Vagina (tissue), 2 donors: ENCODE results near the gene EFTUD2. TPM values are rescaled to one million over a fixed set of nuclear protein-coding genes. Genes with fewer than 3 reads are reported as not detected.

Experiments used
- DNase-seq, 2 donors: peaks; one replicate each; pipeline ENCODE4 v3.0.0-alpha.2; 2017; ENCODE audit errors: extremely low spot score in 2 of 2
- H3K27ac ChIP-seq: fragments of 200-600 bp; sonication (generic); one replicate; pipeline ENCODE4 v1.5.1; 2019
- H3K27me3 ChIP-seq: fragments of 200-600 bp; sonication (generic); one replicate; pipeline ENCODE4 v1.5.1; 2019
- H3K36me3 ChIP-seq, 2 donors: fragments of 200-600 bp; sonication (generic); one replicate each; pipeline ENCODE4 v1.5.1; 2017 to 2019
- H3K4me1 ChIP-seq: fragments of 200-600 bp; sonication (generic); one replicate; pipeline ENCODE4 v1.5.1; 2019
- H3K4me3 ChIP-seq, 2 donors: fragments of 200-600 bp; sonication (generic); 1 replicate in 1 of 2; 2 replicates in 1 of 2; pipeline ENCODE4 v1.5.1; 2016 to 2019
- H3K9me3 ChIP-seq: fragments of 200-600 bp; sonication (generic); one replicate; pipeline ENCODE4 v1.5.1; 2019
- POLR2A ChIP-seq, 2 donors: fragments of 450-650 bp; IDR thresholded peaks; one replicate each; pipeline ENCODE4 v1.6.1; 2017; ENCODE audit warnings: antibody characterized with exemption in 2 of 2, mild to moderate bottlenecking in 2 of 2, moderate library complexity in 2 of 2
- POLR2AphosphoS5 ChIP-seq, 2 donors: sonication (generic); formaldehyde crosslinking; IDR thresholded peaks; one replicate each; pipeline ENCODE4 v1.9.0; 2017; ENCODE audit warnings: antibody characterized with exemption in 2 of 2, mild to moderate bottlenecking in 2 of 2, low read depth in 1 of 2; ENCODE audit not compliant: insufficient read depth in 1 of 2
- intact Hi-C: fragments of 100-400 bp; cut with DNase I; formaldehyde crosslinking; loops from one replicate; pipeline ENCODE4 v1.15.1; 2023
- total RNA-seq: library from RNA; depleted of rRNA; stranded (reverse); fragments of >200 nt; gene quantifications from one replicate; pipeline ENCODE4 v1.2.3, GENCODE V29; 2016
- TF ChIP-seq, protein P1 (sequence below), 3 experiments: fragments of 450-650 bp in 2 of 3; fragments of 200-600 bp in 1 of 3; sonication (generic) in 1 of 3; IDR thresholded peaks; one replicate each; pipeline ENCODE4 v1.5.1; 2017 to 2019; ENCODE audit warnings: antibody characterized with exemption in 3 of 3, mild to moderate bottlenecking in 2 of 3, moderate library complexity in 2 of 3

EFTUD2 gene
- total RNA-seq, 1 donor from 2014 or later = 55.5 TPM

DNA sequence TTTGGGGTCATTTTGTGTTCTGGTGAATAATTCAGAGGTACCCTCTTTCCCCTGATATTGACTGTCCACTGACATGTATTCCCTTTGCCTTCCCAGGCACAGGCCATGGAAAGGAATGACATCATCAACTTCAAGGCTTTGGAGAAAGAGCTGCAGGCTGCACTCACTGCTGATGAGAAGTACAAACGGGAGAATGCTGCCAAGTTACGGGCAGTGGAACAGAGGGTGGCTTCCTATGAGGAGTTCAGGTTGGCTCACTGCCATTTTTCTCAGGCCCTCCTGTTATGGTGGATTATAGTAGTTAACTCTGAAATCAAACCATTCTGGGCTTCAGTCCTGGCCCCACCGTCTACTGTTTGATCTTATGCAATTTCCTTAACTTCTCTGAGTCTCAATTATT is 1.6 kb upstream of the EFTUD2 start:
- H3K4me3 ChIP-seq = no peak overlapping the region
- H3K27ac ChIP-seq = no peak overlapping the region
- no peaks in the 10 kb centered on the region for H3K9me3 ChIP-seq
- TF ChIP-seq POLR2A (IDR thresholded peaks at IDR 0.05) = no peak
- TF ChIP-seq, protein P1, sequence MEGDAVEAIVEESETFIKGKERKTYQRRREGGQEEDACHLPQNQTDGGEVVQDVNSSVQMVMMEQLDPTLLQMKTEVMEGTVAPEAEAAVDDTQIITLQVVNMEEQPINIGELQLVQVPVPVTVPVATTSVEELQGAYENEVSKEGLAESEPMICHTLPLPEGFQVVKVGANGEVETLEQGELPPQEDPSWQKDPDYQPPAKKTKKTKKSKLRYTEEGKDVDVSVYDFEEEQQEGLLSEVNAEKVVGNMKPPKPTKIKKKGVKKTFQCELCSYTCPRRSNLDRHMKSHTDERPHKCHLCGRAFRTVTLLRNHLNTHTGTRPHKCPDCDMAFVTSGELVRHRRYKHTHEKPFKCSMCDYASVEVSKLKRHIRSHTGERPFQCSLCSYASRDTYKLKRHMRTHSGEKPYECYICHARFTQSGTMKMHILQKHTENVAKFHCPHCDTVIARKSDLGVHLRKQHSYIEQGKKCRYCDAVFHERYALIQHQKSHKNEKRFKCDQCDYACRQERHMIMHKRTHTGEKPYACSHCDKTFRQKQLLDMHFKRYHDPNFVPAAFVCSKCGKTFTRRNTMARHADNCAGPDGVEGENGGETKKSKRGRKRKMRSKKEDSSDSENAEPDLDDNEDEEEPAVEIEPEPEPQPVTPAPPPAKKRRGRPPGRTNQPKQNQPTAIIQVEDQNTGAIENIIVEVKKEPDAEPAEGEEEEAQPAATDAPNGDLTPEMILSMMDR (IDR thresholded peaks at IDR 0.05) = no peak
- no peak for TF ChIP-seq POLR2AphosphoS5 (IDR thresholded peaks at IDR 0.05; ENCODE audit: insufficient read depth in 1 of 2, low read depth in 1 of 2)
- H3K4me1 ChIP-seq = peaks cover 34% of the 10 kb centered on the region
- no peaks in the 10 kb centered on the region for H3K27me3 ChIP-seq
- DNase-seq = no peak
- no peaks in the 10 kb centered on the region for H3K36me3 ChIP-seq
- intact Hi-C loops = no loop called here

DNA sequence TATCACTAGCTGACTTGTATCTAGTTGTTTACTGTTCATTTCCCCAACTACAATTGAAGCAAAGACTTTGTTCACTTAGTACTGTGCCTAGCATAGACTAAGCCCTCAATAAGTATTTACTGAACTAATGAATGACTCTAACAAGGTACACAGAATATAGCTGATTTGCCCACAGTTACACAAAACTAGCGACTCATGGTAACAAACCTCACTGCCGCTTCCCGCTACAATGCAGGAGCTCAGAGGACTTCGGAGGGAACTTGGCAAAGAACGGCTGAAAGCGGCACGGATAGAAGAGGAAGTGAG is 524 bp downstream of the EFTUD2 start:
- no peak for TF ChIP-seq POLR2A (IDR thresholded peaks at IDR 0.05)
- TF ChIP-seq POLR2AphosphoS5 (IDR thresholded peaks at IDR 0.05; ENCODE audit: insufficient read depth in 1 of 2, low read depth in 1 of 2) = no peak
- TF ChIP-seq, protein P1 (IDR thresholded peaks at IDR 0.05) = no peak
- no peaks in the 10 kb centered on the region for H3K27me3 ChIP-seq
- intact Hi-C loops = no loop called here

DNA sequence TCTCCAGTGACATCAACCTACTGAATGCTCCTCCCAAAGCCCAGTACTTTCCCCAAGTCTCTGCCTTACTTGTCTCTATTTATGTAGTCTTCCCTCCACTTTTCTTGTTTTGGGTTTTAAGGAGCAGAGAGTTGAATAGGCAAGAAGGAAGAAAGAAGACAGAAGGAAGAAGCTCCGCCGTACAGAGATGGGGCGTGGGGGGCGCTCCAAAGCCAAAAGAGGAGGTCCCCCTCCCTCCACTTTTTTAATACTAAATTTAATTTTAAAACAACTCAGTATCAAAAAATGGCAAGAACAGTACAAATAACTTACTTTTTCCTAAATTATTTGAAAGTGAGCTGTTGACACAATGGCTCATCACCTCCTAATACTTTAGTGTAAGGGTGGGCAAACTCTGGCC is 4.6 kb downstream of the EFTUD2 start:
- Histone ChIP-seq H3K4me1 (peaks cover 22% of the 10 kb centered on the region), H3K36me3 (peaks cover 0 to 30% of the 10 kb centered on the region in 2 donors), H3K9me3 (no peaks in the 10 kb centered on the region), H3K27me3 (no peaks in the 10 kb centered on the region), H3K4me3 (no peak overlapping the region), H3K27ac (no peak overlapping the region)
- TF ChIP-seq POLR2AphosphoS5 (IDR thresholded peaks at IDR 0.05; ENCODE audit: insufficient read depth in 1 of 2, low read depth in 1 of 2) (no peak), POLR2A (IDR thresholded peaks at IDR 0.05) (no peak)
- TF ChIP-seq, protein P1 (IDR thresholded peaks at IDR 0.05) = no peak
- DNase-seq = no peak
- intact Hi-C loops = no loop called here

More for the DNA sequence above, 524 bp downstream of the EFTUD2 start:
- H3K9me3 ChIP-seq = no peaks in the 10 kb centered on the region
- peaks cover 0 to 7% of the 10 kb centered on the region in 2 donors for H3K36me3 ChIP-seq
- H3K4me3 ChIP-seq = peak overlapping the region; percentile 72 to 82
- no peak for DNase-seq
- H3K27ac ChIP-seq = peak overlapping the region; percentile 80
- H3K4me1 ChIP-seq = peaks cover 34% of the 10 kb centered on the region

DNA sequence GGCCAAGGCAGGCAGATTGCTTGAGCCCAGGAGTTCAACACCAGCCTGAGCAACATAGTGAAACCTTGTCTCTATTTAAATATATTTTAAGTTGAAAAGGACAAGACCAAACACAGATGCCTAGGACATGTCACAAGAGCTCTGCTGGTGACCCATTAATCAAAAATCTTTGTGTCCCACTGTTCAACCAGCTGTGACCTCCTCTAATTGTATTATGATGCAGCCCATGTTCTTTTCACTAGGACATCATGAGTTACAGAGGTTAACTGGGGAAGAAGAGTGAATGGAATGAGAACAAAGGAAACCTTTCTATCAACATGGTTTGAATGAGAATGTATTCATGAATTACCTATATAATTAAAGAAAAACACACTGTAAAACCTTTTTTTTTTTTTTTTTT is 7.0 kb downstream of the EFTUD2 start:
- Histone ChIP-seq H3K27me3 (no peaks in the 10 kb centered on the region), H3K36me3 (peaks cover 0 to 30% of the 10 kb centered on the region in 2 donors), H3K9me3 (no peaks in the 10 kb centered on the region), H3K27ac (no peak overlapping the region), H3K4me1 (peaks cover 17% of the 10 kb centered on the region), H3K4me3 (no peak overlapping the region)
- no peak for DNase-seq
- TF ChIP-seq POLR2AphosphoS5 (IDR thresholded peaks at IDR 0.05; ENCODE audit: insufficient read depth in 1 of 2, low read depth in 1 of 2) (no peak), POLR2A (IDR thresholded peaks at IDR 0.05) (no peak)
- TF ChIP-seq, protein P1 (IDR thresholded peaks at IDR 0.05) = no peak
- intact Hi-C loops = no loop called here

DNA sequence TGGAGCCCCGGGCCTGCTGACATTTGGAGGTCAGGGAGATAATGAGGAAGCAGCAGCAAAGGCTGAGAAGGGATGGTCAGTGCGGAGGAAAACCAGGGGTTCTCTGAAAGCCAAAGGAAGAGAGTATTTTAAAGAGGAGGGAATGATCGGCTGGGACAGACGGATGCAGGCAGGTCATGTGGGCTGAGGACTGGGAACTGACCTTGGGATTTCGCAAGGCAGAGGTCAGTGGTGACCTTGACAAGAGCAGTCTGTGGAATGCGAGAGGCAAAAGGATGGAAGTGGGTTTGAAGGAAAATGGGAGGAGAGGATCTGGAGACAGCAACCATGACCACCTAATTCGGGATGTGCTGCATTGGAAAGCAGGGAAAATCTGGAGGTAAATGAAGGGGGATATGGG is 10.2 kb downstream of the EFTUD2 start:
- Histone ChIP-seq H3K27ac (no peak overlapping the region), H3K9me3 (no peaks in the 10 kb centered on the region), H3K4me1 (peaks cover 9% of the 10 kb centered on the region), H3K36me3 (peaks cover 0 to 49% of the 10 kb centered on the region in 2 donors), H3K27me3 (no peaks in the 10 kb centered on the region), H3K4me3 (no peak overlapping the region)
- intact Hi-C loops = no loop called here
- TF ChIP-seq, protein P1 (IDR thresholded peaks at IDR 0.05) = no peak
- TF ChIP-seq POLR2AphosphoS5 (IDR thresholded peaks at IDR 0.05; ENCODE audit: insufficient read depth in 1 of 2, low read depth in 1 of 2) = no peak
- no peak for TF ChIP-seq POLR2A (IDR thresholded peaks at IDR 0.05)
- no peak for DNase-seq
